Astrocyte of the cerebellum (primary cell): ENCODE data around the gene CBS.
"Not testable (repeated sequence)": the region's sequence is repeated elsewhere in the genome, so short reads cannot be mapped to it uniquely, and the experiment has no call there.

Experiments
- DNase-seq: peaks from one replicate; pipeline ENCODE4 v3.0.0-alpha.2; 2011; ENCODE audit warnings: low read depth
- H3K4me3 ChIP-seq: 2 replicates; pipeline ENCODE4 v1.5.1; 2011; ENCODE audit warnings: mild to moderate bottlenecking, low read depth, low read length, moderate library complexity
- in situ Hi-C: cut with HindIII; loops from 2 replicates; pipeline ENCODE4 v1.10.0; 2017; ENCODE audit warnings: low sequenced_read_pairs

CBS gene

DNA sequence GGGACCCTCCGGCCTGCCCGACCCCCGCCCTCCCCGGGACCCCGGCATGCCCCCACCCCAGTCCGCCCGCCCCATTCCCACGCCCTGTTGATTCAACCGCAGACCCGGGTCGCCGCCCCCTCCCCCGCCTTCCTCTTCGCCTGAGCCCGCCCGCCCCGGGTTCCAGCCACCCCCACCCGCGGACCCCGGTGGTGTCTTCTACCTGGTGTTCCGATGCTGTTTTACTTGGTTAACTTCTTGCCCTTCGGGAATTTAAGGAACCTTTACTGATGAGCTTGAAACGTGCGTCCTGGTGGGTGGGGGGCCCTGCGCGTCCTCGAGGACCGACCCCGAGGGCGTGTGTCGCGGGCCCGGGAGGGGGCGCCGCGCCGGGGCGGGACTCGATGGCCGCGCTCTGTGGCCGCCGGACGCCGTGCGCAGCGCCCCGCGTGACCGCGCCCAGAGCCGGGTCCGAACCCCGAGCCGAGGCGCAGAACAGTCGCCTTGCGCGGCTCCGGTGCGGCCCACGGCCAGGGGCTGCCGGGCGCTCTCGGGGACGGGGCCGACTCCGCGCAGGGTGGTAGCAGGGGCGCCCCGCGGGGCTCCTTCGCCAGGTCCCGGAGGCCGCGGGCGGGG, 495 bp upstream of the CBS start:
- in situ Hi-C loops, DNase-seq, H3K4me3 ChIP-seq: not testable (repeated sequence)

GRCh38 chr21:43074401-43075169, 1.1 kb downstream of the CBS start:
- DNase-seq, in situ Hi-C loops, H3K4me3 ChIP-seq: not testable (repeated sequence)

- in situ Hi-C loops, DNase-seq, H3K4me3 ChIP-seq: not testable (repeated sequence)
Measured at GRCh38 chr21:43072742-43073141, 2.9 kb downstream of the CBS start.

DNA sequence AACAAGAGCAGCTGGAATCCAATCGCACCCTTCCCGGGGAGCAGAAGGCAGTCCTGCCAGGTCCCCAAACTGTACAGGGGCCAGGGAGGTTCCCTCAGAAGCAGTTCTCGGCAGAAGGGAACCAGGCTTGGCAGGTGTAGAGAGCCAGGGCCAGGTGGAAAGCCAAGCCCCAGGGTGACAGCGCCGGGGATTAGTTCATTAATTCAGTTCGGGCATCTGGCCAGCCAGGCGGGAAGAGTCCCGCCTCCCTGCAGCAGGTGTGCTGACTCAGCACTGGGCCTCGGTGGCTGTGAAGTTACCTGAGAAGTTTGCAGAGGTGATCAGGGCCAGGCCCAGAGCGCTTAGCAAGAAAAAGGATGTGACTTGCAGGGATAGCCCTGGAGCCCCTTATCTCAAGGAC, 6.0 kb downstream of the CBS start:
- DNase-seq, in situ Hi-C loops, H3K4me3 ChIP-seq: not testable (repeated sequence)

GRCh38 chr21:43068065-43068464, 7.6 kb downstream of the CBS start:
- in situ Hi-C loops, DNase-seq, H3K4me3 ChIP-seq: not testable (repeated sequence)

DNA sequence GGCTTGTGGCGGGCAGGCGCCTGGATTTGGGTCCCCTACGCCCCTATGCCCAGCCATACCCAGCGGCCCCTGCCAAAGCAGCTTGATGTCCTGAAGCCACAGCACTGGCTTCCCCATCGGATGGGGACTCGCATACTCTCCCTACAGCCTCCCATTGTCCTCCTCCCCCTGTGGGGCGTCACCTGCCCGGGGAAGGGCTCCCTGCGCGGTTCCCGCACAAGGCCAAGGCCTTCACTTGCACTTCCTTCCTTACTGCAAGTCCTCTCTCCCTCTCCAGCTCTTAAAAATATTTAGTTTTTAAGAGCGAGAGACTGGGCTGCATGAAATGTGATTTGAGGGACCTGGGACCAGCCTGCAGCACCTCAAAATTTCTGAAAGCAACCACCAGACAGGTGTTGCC, 8.9 kb downstream of the CBS start:
- in situ Hi-C loops, DNase-seq, H3K4me3 ChIP-seq: not testable (repeated sequence)

DNA sequence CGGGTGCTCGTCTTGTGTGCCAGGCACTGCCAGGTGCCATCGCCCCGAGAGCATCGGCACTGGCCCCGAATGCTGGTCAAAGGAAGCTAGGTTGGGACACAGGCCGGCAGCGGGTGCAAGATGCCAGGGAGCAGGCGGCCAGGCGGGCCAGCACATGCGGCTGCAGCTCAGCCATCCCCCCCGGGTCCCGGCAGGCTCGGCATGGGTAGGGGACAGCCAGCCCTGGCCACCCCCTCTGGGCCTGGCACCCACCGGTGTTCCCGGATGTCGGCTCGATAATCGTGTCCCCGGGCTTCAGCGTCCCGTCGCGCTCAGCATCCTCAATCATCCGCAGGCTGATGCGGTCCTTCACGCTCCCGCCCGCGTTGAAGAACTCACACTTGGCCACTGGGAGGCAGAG, 9.6 kb downstream of the CBS start:
- in situ Hi-C loops, H3K4me3 ChIP-seq, DNase-seq: not testable (repeated sequence)

DNA sequence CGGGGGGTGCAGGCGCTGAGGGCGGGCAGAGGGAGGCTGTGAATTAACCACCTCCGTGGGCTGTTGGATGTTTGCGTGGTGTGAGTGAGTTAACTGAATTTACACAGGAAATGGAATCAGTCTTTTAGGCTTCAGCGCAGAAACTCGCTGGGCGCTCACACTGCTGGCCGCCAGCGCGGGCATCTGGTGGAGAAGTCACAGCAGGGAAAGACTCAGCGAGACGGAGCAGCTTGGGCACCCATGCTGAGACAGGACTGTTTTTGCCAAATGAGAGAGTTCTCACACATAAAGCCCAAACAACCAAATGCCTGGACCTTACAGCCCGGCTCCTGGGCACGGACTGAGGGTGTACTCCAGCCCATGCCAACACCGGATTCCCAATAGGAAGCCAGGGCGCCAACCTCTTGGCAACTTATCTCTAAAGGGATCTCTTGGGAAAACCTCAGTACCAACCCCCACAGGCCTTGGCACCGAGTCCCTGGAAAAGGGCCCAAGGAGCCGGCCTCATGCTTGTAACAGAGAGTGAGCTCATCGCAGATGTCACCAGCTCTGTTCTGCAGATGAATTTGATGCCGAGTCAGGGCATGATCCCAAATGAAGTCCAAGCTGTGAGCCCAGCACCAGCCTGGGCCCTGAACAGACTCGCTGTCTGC, 11.2 kb downstream of the CBS start:
- H3K4me3 ChIP-seq = not testable (repeated sequence)

DNA sequence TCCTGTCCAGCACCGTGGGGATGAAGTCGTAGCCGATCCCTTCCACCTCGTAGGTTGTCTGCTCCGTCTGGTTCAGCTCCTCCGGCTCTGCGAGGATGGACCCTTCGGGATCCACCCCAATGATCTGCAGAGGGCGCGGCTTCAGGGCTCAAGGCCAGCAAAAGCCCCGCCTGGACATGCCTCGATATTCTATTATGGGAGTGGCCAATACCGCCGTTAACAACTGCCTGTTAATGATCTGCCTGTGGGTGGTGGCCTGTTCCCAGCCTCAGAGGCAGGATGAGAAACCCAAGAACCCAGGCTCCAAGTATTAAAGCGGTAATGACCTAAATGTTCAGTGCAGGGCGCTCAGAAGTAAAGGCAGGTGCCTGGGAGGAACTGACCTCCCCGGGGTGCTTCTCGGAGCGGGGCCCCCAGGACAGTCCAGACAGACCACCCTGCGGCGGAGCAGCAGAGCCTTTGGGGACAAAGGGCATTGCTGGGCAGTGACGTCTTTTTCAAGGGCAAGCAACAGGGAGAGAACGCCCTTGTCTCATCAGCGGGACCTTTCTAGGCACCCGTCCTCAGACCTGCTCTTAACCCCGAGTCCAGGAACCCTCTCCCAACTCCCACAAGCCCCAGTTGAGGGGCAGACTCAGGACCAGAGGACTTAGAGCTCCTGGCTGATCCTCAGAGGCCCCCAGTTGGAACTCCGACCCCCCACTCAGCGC, 12.5 kb downstream of the CBS start:
- DNase-seq, in situ Hi-C loops: not testable (repeated sequence)

More for the DNA sequence above, 11.2 kb downstream of the CBS start:
- DNase-seq, in situ Hi-C loops: not testable (repeated sequence)

GRCh38 chr21:43053112-43053511, 22.5 kb downstream of the CBS start:
- DNase-seq, H3K4me3 ChIP-seq, in situ Hi-C loops: not testable (repeated sequence)

More for the DNA sequence above, 12.5 kb downstream of the CBS start:
- H3K4me3 ChIP-seq = not testable (repeated sequence)

DNA sequence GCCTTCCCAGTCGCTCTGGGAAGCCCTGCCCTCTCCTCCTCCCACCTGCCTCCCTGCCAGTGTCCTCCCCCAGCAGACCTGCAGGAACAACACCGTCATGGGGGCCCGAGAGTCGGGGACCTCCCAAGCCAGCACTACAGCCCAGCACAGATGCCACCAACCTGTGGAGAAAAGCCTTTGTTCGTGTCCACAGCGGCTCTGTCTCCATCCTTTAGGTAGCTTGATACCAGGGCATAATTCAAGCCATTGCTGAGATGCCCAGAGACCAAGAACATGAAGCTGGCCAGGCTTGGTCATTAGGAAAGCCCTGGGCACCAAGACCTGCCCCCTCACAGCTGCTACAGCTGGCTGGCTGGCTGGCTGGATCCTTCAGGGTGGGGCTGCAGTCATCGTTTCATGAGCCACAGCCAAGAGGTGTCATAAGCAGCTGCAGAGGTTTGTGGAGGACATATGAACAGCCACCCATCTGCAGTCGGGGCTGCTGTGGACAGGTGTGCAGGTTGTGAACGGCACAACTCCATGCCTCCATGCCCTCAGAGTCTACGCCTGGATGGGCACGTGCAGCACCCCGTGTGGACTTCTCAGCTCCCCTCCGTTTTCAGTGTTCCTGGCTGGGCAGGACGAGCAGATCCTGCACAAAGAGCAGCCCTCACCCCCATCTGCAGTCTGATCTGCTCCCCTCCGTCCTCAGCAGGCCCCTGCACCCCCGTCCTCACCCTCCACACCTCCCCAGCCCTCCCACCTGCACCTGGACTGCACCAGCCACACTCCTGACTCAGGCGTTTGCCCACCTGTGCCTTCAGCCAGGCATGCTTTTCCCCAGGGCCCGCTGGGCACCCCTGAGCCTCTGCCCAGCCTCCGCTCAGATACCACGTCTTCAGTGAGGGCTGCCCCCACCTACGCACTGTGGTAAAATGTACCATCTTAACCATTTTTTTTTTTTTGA, 29.5 kb downstream of the CBS start:
- in situ Hi-C loops, DNase-seq: not testable (repeated sequence)

DNA sequence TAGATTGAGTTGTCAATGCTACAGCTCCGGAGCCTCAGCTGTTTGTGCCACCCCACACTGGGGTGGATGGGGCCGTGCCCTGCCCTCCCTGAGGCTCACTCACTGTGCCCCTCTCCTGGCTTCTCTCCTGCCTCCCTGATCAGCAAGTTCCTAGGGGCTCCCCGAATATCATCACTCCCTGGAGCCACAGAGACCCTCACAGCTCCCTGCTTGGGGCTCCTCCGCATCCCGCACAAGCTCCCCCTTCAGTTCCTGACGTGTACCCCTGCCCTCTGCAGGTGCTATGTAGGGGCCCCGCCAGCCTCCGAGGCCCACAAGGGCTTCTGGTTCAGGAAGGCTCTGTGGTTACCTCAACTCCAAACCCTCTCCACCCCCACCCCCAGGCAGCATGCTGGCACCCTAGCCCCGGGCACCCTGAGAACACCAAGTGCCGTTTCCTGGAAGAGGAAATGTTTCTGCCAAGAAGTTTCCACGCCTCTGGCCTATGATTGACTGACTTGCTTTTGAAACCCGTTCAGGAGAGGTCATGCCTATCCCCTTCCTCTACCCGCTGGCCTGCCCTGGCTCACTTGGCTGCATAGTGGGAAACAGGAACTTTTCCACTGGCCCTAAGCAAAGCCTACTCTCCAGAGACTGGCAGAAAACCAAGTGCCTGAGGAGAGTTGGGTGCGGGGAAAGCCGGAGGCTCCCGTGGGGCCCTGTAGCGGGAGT, 30.3 kb downstream of the CBS start:
- DNase-seq, in situ Hi-C loops: not testable (repeated sequence)

More for the DNA sequence above, 29.5 kb downstream of the CBS start:
- not testable (repeated sequence) for H3K4me3 ChIP-seq

DNA sequence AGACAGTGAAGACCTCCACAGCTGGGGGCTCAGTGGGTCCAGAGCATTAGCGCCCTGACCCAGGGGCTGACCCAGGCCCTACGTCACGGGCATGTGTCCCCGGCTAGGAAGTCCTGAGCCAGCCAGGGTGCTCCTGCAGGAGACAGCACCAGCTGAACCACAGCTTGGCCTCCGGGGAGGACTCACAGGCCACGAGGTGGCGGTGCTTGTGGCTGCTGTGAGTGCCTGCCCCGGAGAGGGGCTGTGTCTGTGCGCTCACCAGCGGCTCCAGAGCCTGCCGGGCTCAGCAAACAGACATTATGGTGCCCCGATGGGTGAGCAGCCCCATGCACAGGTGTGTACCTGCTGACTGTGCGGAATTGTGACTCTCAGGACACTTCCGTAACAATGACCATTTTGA, 31.1 kb downstream of the CBS start:
- H3K4me3 ChIP-seq, in situ Hi-C loops, DNase-seq: not testable (repeated sequence)

More for the DNA sequence above, 30.3 kb downstream of the CBS start:
- H3K4me3 ChIP-seq = not testable (repeated sequence)

DNA sequence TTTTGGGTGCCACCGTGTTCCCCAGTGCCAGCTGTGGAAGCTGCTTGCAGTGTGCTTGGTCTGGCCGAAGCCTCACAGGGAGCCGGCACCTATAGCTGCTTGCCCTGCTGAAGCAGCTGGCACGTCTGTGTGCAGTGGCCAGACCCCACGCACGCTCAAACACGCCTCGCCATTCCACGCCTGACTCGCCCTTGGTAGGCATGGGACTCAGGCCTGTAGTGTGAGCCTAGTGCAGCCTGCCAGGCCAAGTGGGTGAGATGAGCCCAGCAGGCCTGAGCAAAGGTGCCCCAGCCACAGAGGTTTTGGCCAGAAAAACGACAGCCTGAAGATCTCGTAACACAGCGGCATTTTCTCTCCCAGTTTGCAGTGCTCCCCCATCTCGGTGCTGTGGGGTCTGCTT, 32.3 kb downstream of the CBS start:
- DNase-seq = not testable (repeated sequence)

GRCh38 chr21:43042169-43042568, 33.5 kb downstream of the CBS start:
- H3K4me3 ChIP-seq, DNase-seq, in situ Hi-C loops: not testable (repeated sequence)

More for the DNA sequence above, 32.3 kb downstream of the CBS start:
- H3K4me3 ChIP-seq, in situ Hi-C loops: not testable (repeated sequence)

- in situ Hi-C loops = not testable (repeated sequence)
Measured at GRCh38 chr21:43038659-43039044, 37.0 kb downstream of the CBS start.

More at GRCh38 chr21:43038659-43039044, 37.0 kb downstream of the CBS start:
- not testable (repeated sequence) for DNase-seq, H3K4me3 ChIP-seq
